GM19328 (cell line): ENCODE measurements around the gene NPPC.

ENCODE experiments used
- ATAC-seq: cut with Tn5 transposase; IDR thresholded peaks from one replicate; pipeline ENCODE4 v1.9.1; 2021; ENCODE audit warnings: mild to moderate bottlenecking, moderate library complexity; ENCODE audit not compliant: unreplicated experiment

Gene NPPC

GRCh38 chr2:231935815-231936214, 9.6 kb upstream of the NPPC start:
- no peak for ATAC-seq

- no peak for ATAC-seq
These were observed 9.0 kb upstream of the NPPC start for GRCh38 chr2:231935207-231935524.

GRCh38 chr2:231934441-231935206, 8.4 kb upstream of the NPPC start:
- ATAC-seq = no peak

- ATAC-seq = no peak
These were observed 7.8 kb upstream of the NPPC start for GRCh38 chr2:231933916-231934401.

- no peak for ATAC-seq
These were observed 7.1 kb upstream of the NPPC start for GRCh38 chr2:231932985-231933915.

GRCh38 chr2:231932711-231932970, 6.4 kb upstream of the NPPC start:
- ATAC-seq = no peak

GRCh38 chr2:231931481-231931915, 5.3 kb upstream of the NPPC start:
- ATAC-seq = no peak

- no peak for ATAC-seq
These were observed 4.5 kb upstream of the NPPC start for GRCh38 chr2:231930593-231931281.

GRCh38 chr2:231929961-231930592, 3.9 kb upstream of the NPPC start:
- ATAC-seq = no peak

- ATAC-seq = no peak
These were observed 2.9 kb upstream of the NPPC start for GRCh38 chr2:231928901-231929725.

- no peak for ATAC-seq
These were observed 2.3 kb upstream of the NPPC start for GRCh38 chr2:231928481-231928880.

- ATAC-seq = no peak
These were observed 1.3 kb upstream of the NPPC start for GRCh38 chr2:231927566-231927890.

GRCh38 chr2:231926761-231927565, 767 bp upstream of the NPPC start:
- no peak for ATAC-seq

- ATAC-seq = no peak
These were observed 655 bp downstream of the NPPC start for GRCh38 chr2:231925303-231926179.

GRCh38 chr2:231924889-231925275, 1.3 kb downstream of the NPPC start:
- ATAC-seq = no peak

GRCh38 chr2:231923951-231924888, 2.0 kb downstream of the NPPC start:
- no peak for ATAC-seq

GRCh38 chr2:231923010-231923344, 3.2 kb downstream of the NPPC start:
- ATAC-seq = no peak
